Right renal pelvis (tissue), 4 donors: ENCODE data around the gene GRIK4. TPM values are rescaled to one million over a fixed set of nuclear protein-coding genes. Genes with fewer than 3 reads are reported as not detected.

ENCODE experiments used
- DNase-seq, 4 donors: peaks; one replicate each; pipeline ENCODE4 v3.0.0-alpha.2; 2013; ENCODE audit warnings: low read depth in 4 of 4, low spot score in 3 of 4, missing footprints in 1 of 4
- polyA plus RNA-seq, 4 donors: library from polyadenylated mRNA; unstranded; fragments of 120-200 nt; gene quantifications; one replicate each; pipeline ENCODE4 v1.2.1, GENCODE V29; 2013; ENCODE audit not compliant: insufficient read length in 4 of 4

The GRIK4 gene
- polyA plus RNA-seq, 4 donors = 0.96 to 1.4 (median 1.2) TPM

GRCh38 chr11:120659076-120659475, 147.5 kb downstream of the GRIK4 start:
- no peak for DNase-seq

- DNase-seq = no peak
Measured at GRCh38 chr11:120660024-120660565, 148.5 kb downstream of the GRIK4 start.

- no peak for DNase-seq
Measured at GRCh38 chr11:120662071-120662676, 150.6 kb downstream of the GRIK4 start.

- no peak for DNase-seq
Measured at GRCh38 chr11:120663142-120663541, 151.6 kb downstream of the GRIK4 start.

- no peak for DNase-seq
Measured at GRCh38 chr11:120666121-120666639, 154.6 kb downstream of the GRIK4 start.

- no peak for DNase-seq
Measured at GRCh38 chr11:120667281-120667680, 155.7 kb downstream of the GRIK4 start.

GRCh38 chr11:120667934-120668333, 156.4 kb downstream of the GRIK4 start:
- no peak for DNase-seq

GRCh38 chr11:120668537-120668936, 157.0 kb downstream of the GRIK4 start:
- DNase-seq = no peak

GRCh38 chr11:120674542-120674941, 163.0 kb downstream of the GRIK4 start:
- DNase-seq = no peak

GRCh38 chr11:120675171-120675570, 163.6 kb downstream of the GRIK4 start:
- no peak for DNase-seq

- no peak for DNase-seq
Measured at GRCh38 chr11:120676991-120677390, 165.4 kb downstream of the GRIK4 start.

GRCh38 chr11:120680322-120680721, 168.8 kb downstream of the GRIK4 start:
- no peak for DNase-seq

GRCh38 chr11:120681434-120682331, 170.1 kb downstream of the GRIK4 start:
- no peak for DNase-seq

- no peak for DNase-seq
Measured at GRCh38 chr11:120682332-120682649, 170.7 kb downstream of the GRIK4 start.

- no peak for DNase-seq
Measured at GRCh38 chr11:120682866-120683265, 171.3 kb downstream of the GRIK4 start.

- no peak for DNase-seq
Measured at GRCh38 chr11:120686516-120686915, 175.0 kb downstream of the GRIK4 start.

- DNase-seq = no peak
Measured at GRCh38 chr11:120688163-120688562, 176.6 kb downstream of the GRIK4 start.

- no peak for DNase-seq
Measured at GRCh38 chr11:120689596-120690275, 178.2 kb downstream of the GRIK4 start.

- DNase-seq = no peak
Measured at GRCh38 chr11:120690406-120690805, 178.9 kb downstream of the GRIK4 start.

GRCh38 chr11:120694726-120695125, 183.2 kb downstream of the GRIK4 start:
- no peak for DNase-seq

GRCh38 chr11:120695426-120695825, 183.9 kb downstream of the GRIK4 start:
- DNase-seq = no peak
